Measurements from ENCODE around the gene GPR141.

GRCh38 chr7:37701769-37702168 is 18.2 kb downstream of the GPR141 start:
- no peak for TF ChIP-seq CTCF (IDR thresholded peaks at IDR 0.05; ENCODE audit: extremely low read depth in 1 of 2, insufficient read depth in 1 of 2, low read depth in 1 of 2, low read length in 2 of 2)
- TF ChIP-seq POLR2AphosphoS5 (IDR thresholded peaks at IDR 0.05; ENCODE audit: insufficient read depth, low read depth, low read length): no peak
- no peak for TF ChIP-seq EZH2 (IDR thresholded peaks at IDR 0.05; ENCODE audit: borderline replicate concordance, low read depth, low read length, severe bottlenecking)
- TF ChIP-seq GATA2 (IDR thresholded peaks at IDR 0.05; ENCODE audit: insufficient read depth, insufficient read length, low read depth, low read length): no peak
- no peak for TF ChIP-seq POLR2A (IDR thresholded peaks at IDR 0.05; ENCODE audit: low read depth, low read length)
- TF ChIP-seq MYC (IDR thresholded peaks at IDR 0.05; ENCODE audit: low read depth, low read length): no peak
- no peak for TF ChIP-seq MAX (IDR thresholded peaks at IDR 0.05; ENCODE audit: insufficient read depth, insufficient read length)
- TF ChIP-seq JUN (IDR thresholded peaks at IDR 0.05; ENCODE audit: borderline replicate concordance, insufficient read depth, insufficient read length, low read depth): no peak
